Measurements from ENCODE around the gene MYL5.

- TF ChIP-seq CTCF (IDR thresholded peaks at IDR 0.05; ENCODE audit: borderline replicate concordance, extremely low read depth, low read length, poor library complexity, severe bottlenecking) (no peak), EZH2 (IDR thresholded peaks at IDR 0.05; ENCODE audit: borderline replicate concordance, low read depth, low read length, severe bottlenecking) (no peak)
Observed at GRCh38 chr4:625631-626161, 48.6 kb upstream of the MYL5 start.
